ENCODE data around the gene DARS1.

DNA sequence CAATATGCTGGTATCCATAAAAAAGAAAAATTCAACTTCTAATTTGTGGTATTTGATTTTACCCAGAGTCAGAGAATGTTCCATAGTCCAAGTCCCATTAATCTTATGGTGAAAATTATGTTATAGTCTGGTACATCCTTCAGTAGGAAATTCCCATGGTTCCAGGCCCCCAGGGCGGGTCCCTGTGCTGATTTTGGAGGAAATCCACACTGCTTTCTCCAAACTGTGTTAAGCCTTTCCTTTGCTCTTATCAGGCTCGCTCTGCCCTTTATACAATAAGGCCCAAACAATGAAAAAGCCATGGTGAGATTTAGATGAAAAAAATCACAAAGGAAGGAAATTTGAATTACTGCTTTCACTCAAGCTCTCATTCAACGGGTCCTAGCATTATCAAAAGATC, 46.8 kb upstream of the DARS1 start:
- TF ChIP-seq, protein P1, sequence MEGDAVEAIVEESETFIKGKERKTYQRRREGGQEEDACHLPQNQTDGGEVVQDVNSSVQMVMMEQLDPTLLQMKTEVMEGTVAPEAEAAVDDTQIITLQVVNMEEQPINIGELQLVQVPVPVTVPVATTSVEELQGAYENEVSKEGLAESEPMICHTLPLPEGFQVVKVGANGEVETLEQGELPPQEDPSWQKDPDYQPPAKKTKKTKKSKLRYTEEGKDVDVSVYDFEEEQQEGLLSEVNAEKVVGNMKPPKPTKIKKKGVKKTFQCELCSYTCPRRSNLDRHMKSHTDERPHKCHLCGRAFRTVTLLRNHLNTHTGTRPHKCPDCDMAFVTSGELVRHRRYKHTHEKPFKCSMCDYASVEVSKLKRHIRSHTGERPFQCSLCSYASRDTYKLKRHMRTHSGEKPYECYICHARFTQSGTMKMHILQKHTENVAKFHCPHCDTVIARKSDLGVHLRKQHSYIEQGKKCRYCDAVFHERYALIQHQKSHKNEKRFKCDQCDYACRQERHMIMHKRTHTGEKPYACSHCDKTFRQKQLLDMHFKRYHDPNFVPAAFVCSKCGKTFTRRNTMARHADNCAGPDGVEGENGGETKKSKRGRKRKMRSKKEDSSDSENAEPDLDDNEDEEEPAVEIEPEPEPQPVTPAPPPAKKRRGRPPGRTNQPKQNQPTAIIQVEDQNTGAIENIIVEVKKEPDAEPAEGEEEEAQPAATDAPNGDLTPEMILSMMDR (IDR thresholded peaks at IDR 0.05): no peak
- no peak for TF ChIP-seq POLR2A (IDR thresholded peaks at IDR 0.05)
